ENCODE measurements around the gene A1BG. TPM values are rescaled to one million over a fixed set of nuclear protein-coding genes. Genes with fewer than 3 reads are reported as not detected.
A peak's percentile ranks its signal among the peaks of the same experiment; 100 is the strongest.

Gene A1BG
- total and polyA plus RNA-seq, 2 of the 13 experiments (the other 11 are each of a cell fraction or from before 2014, with no cell fraction given) = 14.7 to 41.4 TPM

DNA sequence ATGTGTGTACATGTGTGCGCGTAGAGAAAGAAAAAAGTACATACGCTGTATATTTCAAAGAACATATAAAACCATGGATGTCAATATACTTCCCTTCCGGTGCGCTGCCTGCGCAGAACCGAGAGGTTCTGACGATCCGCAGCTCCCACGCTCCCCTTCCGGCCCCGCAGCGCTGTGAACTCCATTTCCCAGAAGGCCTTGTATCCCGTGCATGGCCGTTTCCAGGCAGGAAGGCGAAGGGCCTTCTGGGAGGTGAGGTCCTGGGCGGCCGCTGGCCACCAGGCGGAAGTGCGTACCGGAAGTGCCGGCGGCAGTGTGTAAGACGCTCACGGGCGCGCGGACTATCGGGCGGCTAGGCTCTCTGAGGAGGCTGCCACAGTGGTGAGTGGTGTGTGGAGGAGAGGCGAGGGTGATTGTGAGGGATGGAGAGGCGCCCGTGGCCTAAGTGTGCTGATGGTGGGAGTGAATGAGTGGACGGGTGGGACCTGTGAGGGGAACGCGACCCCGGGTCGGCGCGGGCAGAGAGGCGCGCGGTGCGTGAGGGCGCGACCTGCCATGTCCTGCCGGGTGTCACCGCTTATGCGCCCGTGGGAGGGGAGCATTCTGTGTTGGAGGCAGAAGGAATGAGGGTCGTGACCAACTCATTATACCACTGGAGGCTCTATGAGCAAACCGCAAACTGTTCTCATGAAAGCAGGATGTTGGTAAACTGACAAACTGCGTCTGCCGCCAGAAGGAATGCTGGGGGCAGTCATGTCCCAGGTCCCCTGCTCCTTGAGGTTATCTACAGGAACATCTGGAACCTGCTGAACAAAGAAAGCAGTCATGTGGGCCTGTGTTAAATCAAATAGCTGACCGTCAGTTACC is 48.0 kb downstream of the A1BG start, which contains the start of gene ERVK3-1 (continued):
- 0 out of 2 replicates have a peak, but pooled peaks have one; percentile 48 for TF ChIP-seq CBFB (CRISPR knock-in tag; IDR thresholded peaks at IDR 0.05)
- no peak for TF ChIP-seq ZEB1 (IDR thresholded peaks at IDR 0.05; ENCODE audit: insufficient replicate concordance, low read depth)
- TF ChIP-seq, protein P1, sequence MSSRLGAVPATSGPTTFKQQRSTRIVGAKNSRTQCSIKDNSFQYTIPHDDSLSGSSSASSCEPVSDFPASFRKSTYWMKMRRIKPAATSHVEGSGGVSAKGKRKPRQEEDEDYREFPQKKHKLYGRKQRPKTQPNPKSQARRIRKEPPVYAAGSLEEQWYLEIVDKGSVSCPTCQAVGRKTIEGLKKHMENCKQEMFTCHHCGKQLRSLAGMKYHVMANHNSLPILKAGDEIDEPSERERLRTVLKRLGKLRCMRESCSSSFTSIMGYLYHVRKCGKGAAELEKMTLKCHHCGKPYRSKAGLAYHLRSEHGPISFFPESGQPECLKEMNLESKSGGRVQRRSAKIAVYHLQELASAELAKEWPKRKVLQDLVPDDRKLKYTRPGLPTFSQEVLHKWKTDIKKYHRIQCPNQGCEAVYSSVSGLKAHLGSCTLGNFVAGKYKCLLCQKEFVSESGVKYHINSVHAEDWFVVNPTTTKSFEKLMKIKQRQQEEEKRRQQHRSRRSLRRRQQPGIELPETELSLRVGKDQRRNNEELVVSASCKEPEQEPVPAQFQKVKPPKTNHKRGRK (CRISPR knock-in tag; IDR thresholded peaks at IDR 0.05) = 0 out of 2 replicates have a peak, but pooled peaks have one; percentile 55
- TF ChIP-seq, protein P2, sequence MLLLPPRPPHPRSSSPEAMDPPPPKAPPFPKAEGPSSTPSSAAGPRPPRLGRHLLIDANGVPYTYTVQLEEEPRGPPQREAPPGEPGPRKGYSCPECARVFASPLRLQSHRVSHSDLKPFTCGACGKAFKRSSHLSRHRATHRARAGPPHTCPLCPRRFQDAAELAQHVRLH (CRISPR knock-in tag; IDR thresholded peaks at IDR 0.05; ENCODE audit: borderline replicate concordance, low read depth) = peak; percentile 57; the same call in 1 of the 2 replicates
- no peak for TF ChIP-seq HNRNPK (IDR thresholded peaks at IDR 0.05; ENCODE audit: low read depth, low read length, poor library complexity, severe bottlenecking)
- TF ChIP-seq ZNF230 (CRISPR knock-in tag; IDR thresholded peaks at IDR 0.05) = 0 out of 2 replicates have a peak, but pooled peaks have one; percentile 46
- TF ChIP-seq, protein P3, sequence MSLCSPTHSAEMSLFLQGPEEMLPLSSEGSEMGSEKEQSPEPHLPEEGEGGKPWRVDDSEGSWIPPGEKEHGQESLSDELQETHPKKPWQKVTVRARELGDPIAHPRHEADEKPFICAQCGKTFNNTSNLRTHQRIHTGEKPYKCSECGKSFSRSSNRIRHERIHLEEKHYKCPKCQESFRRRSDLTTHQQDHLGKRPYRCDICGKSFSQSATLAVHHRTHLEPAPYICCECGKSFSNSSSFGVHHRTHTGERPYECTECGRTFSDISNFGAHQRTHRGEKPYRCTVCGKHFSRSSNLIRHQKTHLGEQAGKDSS (CRISPR knock-in tag; IDR thresholded peaks at IDR 0.05; ENCODE audit: borderline replicate concordance, low read depth) = peak; percentile 7; the same call in 1 of the 2 replicates
- 0 out of 2 replicates have a peak, but pooled peaks have one; percentile 62 for TF ChIP-seq ZNF333 (CRISPR knock-in tag; IDR thresholded peaks at IDR 0.05; ENCODE audit: borderline replicate concordance)
- no peak for TF ChIP-seq ZNF572 (CRISPR knock-in tag; IDR thresholded peaks at IDR 0.05)
- no peak; the same call in 1 of the 2 replicates for TF ChIP-seq ZNF792 (CRISPR knock-in tag; IDR thresholded peaks at IDR 0.05)
- TF ChIP-seq FOXA1 (IDR thresholded peaks at IDR 0.05) = no peak
- peak; percentile 23 for TF ChIP-seq FOXA1 (CRISPR knock-in tag; IDR thresholded peaks at IDR 0.05)
- no peak for TF ChIP-seq ZNF329 (CRISPR knock-in tag; IDR thresholded peaks at IDR 0.05; ENCODE audit: low read depth)
- TF ChIP-seq, protein P4, sequence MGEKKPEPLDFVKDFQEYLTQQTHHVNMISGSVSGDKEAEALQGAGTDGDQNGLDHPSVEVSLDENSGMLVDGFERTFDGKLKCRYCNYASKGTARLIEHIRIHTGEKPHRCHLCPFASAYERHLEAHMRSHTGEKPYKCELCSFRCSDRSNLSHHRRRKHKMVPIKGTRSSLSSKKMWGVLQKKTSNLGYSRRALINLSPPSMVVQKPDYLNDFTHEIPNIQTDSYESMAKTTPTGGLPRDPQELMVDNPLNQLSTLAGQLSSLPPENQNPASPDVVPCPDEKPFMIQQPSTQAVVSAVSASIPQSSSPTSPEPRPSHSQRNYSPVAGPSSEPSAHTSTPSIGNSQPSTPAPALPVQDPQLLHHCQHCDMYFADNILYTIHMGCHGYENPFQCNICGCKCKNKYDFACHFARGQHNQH (CRISPR knock-in tag; IDR thresholded peaks at IDR 0.05) = peak; percentile 91; the same call in 1 of the 2 replicates
- TF ChIP-seq, protein P5, sequence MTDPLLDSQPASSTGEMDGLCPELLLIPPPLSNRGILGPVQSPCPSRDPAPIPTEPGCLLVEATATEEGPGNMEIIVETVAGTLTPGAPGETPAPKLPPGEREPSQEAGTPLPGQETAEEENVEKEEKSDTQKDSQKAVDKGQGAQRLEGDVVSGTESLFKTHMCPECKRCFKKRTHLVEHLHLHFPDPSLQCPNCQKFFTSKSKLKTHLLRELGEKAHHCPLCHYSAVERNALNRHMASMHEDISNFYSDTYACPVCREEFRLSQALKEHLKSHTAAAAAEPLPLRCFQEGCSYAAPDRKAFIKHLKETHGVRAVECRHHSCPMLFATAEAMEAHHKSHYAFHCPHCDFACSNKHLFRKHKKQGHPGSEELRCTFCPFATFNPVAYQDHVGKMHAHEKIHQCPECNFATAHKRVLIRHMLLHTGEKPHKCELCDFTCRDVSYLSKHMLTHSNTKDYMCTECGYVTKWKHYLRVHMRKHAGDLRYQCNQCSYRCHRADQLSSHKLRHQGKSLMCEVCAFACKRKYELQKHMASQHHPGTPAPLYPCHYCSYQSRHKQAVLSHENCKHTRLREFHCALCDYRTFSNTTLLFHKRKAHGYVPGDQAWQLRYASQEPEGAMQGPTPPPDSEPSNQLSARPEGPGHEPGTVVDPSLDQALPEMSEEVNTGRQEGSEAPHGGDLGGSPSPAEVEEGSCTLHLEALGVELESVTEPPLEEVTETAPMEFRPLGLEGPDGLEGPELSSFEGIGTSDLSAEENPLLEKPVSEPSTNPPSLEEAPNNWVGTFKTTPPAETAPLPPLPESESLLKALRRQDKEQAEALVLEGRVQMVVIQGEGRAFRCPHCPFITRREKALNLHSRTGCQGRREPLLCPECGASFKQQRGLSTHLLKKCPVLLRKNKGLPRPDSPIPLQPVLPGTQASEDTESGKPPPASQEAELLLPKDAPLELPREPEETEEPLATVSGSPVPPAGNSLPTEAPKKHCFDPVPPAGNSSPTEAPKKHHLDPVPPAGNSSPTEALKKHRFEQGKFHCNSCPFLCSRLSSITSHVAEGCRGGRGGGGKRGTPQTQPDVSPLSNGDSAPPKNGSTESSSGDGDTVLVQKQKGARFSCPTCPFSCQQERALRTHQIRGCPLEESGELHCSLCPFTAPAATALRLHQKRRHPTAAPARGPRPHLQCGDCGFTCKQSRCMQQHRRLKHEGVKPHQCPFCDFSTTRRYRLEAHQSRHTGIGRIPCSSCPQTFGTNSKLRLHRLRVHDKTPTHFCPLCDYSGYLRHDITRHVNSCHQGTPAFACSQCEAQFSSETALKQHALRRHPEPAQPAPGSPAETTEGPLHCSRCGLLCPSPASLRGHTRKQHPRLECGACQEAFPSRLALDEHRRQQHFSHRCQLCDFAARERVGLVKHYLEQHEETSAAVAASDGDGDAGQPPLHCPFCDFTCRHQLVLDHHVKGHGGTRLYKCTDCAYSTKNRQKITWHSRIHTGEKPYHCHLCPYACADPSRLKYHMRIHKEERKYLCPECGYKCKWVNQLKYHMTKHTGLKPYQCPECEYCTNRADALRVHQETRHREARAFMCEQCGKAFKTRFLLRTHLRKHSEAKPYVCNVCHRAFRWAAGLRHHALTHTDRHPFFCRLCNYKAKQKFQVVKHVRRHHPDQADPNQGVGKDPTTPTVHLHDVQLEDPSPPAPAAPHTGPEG (CRISPR knock-in tag; IDR thresholded peaks at IDR 0.05) = peak; percentile 71
- TF ChIP-seq TEAD2 (CRISPR knock-in tag; IDR thresholded peaks at IDR 0.05) = no peak
- TF ChIP-seq KDM3A (CRISPR knock-in tag; IDR thresholded peaks at IDR 0.05; ENCODE audit: low read depth) = peak; percentile 75; the same call in 1 of the 2 replicates
- no peak for TF ChIP-seq SSRP1 (CRISPR knock-in tag; IDR thresholded peaks at IDR 0.05)
- peak; percentile 99 for TF ChIP-seq TARDBP (CRISPR knock-in tag; IDR thresholded peaks at IDR 0.05)
- peak; percentile 28; the same call in 1 of the 2 replicates for TF ChIP-seq ZNF180 (CRISPR knock-in tag; IDR thresholded peaks at IDR 0.05; ENCODE audit: borderline replicate concordance, low read depth)
